ENCODE measurements around the gene IQGAP3. TPM values are rescaled to one million over a fixed set of nuclear protein-coding genes. Genes with fewer than 3 reads are reported as not detected.

Gene IQGAP3
- 10 to 100 TPM in 1 of 4 donors, under 1 TPM in 1, not detected in 2; 0.09 to 13.2 TPM for total RNA-seq

- intact Hi-C loops (cut with DNase I; ENCODE audit: low total_unique reads), result no loop called here
- Histone ChIP-seq H3K36me3 (no peaks in the 10 kb centered on the region), H3K4me3 (peak within 1 kb of the TSS; percentile 19 to 24), H3K27ac (no peak within 1 kb of the TSS), H3K27me3 (no peaks in the 10 kb centered on the region), H3K4me1 (peaks cover 0 to 5% of the 10 kb centered on the region in 2 donors), H3K9me3 (no peaks in the 10 kb centered on the region)
- no peak for TF ChIP-seq POLR2A (IDR thresholded peaks at IDR 0.05)
- DNase-seq, result peak; percentile 82 to 83
Observed at GRCh38 chr1:156571919-156572662, at the start of gene IQGAP3. IQGAP3 (minus strand) TSS chr1:156572565; CDS start chr1:156572529, 36 bp downstream.

- no peaks in the 10 kb centered on the region for H3K4me1 ChIP-seq
- peak overlapping the region in 1 of 2 donors; percentile 27 for H3K27ac ChIP-seq
- intact Hi-C loops (cut with DNase I; ENCODE audit: low total_unique reads), result no loop called here
- no peak for TF ChIP-seq CTCF (IDR thresholded peaks at IDR 0.05)
- TF ChIP-seq POLR2A (IDR thresholded peaks at IDR 0.05), result no peak
- DNase-seq, result no peak
- H3K9me3 ChIP-seq, result no peaks in the 10 kb centered on the region
- no peak overlapping the region for H3K4me3 ChIP-seq
- H3K27me3 ChIP-seq, result peaks cover 0 to 7% of the 10 kb centered on the region in 2 donors
- no peaks in the 10 kb centered on the region for H3K36me3 ChIP-seq
Observed at GRCh38 chr1:156619582-156619955, 47.2 kb upstream of the IQGAP3 start.

GRCh38 chr1:156618853-156619581 lies 46.7 kb upstream of the IQGAP3 start, which contains the start of gene HAPLN2:
HAPLN2 (plus strand) TSS chr1:156619415; CDS start chr1:156623491, 4,076 bp downstream.
- intact Hi-C loops (cut with DNase I; ENCODE audit: low total_unique reads), result no loop called here
- peak within 1 kb of the TSS in 1 of 2 donors; percentile 27 for H3K27ac ChIP-seq

GRCh38 chr1:156616463-156616862 lies 44.1 kb upstream of the IQGAP3 start:
- intact Hi-C loops (cut with DNase I; ENCODE audit: low total_unique reads), result no loop called here
- DNase-seq, result peak; percentile 63 to 89
- H3K4me3 ChIP-seq, result no peak overlapping the region

More at GRCh38 chr1:156618853-156619581, 46.7 kb upstream of the IQGAP3 start, which contains the start of gene HAPLN2:
- Histone ChIP-seq H3K36me3 (no peaks in the 10 kb centered on the region), H3K4me3 (no peak within 1 kb of the TSS), H3K27me3 (peaks cover 0 to 1% of the 10 kb centered on the region in 2 donors), H3K4me1 (no peaks in the 10 kb centered on the region), H3K9me3 (no peaks in the 10 kb centered on the region)
- TF ChIP-seq CTCF (IDR thresholded peaks at IDR 0.05) (no peak), POLR2A (IDR thresholded peaks at IDR 0.05) (no peak)
- DNase-seq, result no peak

GRCh38 chr1:156615946-156616345 lies 43.6 kb upstream of the IQGAP3 start:
- Histone ChIP-seq H3K36me3 (no peaks in the 10 kb centered on the region), H3K4me1 (no peaks in the 10 kb centered on the region), H3K4me3 (no peak overlapping the region), H3K27me3 (no peaks in the 10 kb centered on the region), H3K9me3 (no peaks in the 10 kb centered on the region), H3K27ac (peak overlapping the region; percentile 76 to 85)
- no peak for TF ChIP-seq CTCF (IDR thresholded peaks at IDR 0.05)
- no peak for TF ChIP-seq POLR2A (IDR thresholded peaks at IDR 0.05)
- DNase-seq, result peak; percentile 31 to 60
- intact Hi-C loops (cut with DNase I; ENCODE audit: low total_unique reads), result no loop called here

More at GRCh38 chr1:156616463-156616862, 44.1 kb upstream of the IQGAP3 start:
- peak overlapping the region; percentile 76 to 85 for H3K27ac ChIP-seq
- H3K27me3 ChIP-seq, result no peaks in the 10 kb centered on the region
- H3K36me3 ChIP-seq, result no peaks in the 10 kb centered on the region
- H3K4me1 ChIP-seq, result no peaks in the 10 kb centered on the region
- no peaks in the 10 kb centered on the region for H3K9me3 ChIP-seq
- TF ChIP-seq POLR2A (IDR thresholded peaks at IDR 0.05) (peak in 1 of 2 donors; percentile 16), CTCF (IDR thresholded peaks at IDR 0.05) (peak in 2 of 4 experiments; percentile 5 to 51)

Measured in uterus (tissue), 4 donors.